ENCODE measurements around the gene CAV2.

The CAV2 gene

GRCh38 chr7:116494472-116494871, 5.1 kb upstream of the CAV2 start:
- Histone ChIP-seq H3F3A (ENCODE audit: insufficient read depth) (no peaks in the 10 kb centered on the region), H3K9ac (ENCODE audit: low read length) (no peak overlapping the region), H4K20me1 (ENCODE audit: low read depth, low read length) (no peaks in the 10 kb centered on the region), H3K9me3 (ENCODE audit: insufficient read depth, low read length) (no peaks in the 10 kb centered on the region), H3K36me3 (ENCODE audit: low read length) (no peaks in the 10 kb centered on the region), H3K27ac (ENCODE audit: low read depth, low read length) (no peak overlapping the region), H3K27me3 (ENCODE audit: low read length) (no peaks in the 10 kb centered on the region; the same call in 1 of the 2 replicates), H2AFZ (ENCODE audit: low read depth, low read length, severe bottlenecking) (no peak overlapping the region), H3K4me2 (ENCODE audit: low read depth, low read length, poor library complexity, severe bottlenecking) (no peak overlapping the region), H3K9me2 (replicated peaks; ENCODE audit: insufficient read depth, low read length) (no peaks in the 10 kb centered on the region), H3K79me2 (ENCODE audit: insufficient read depth, low read length) (no peaks in the 10 kb centered on the region), H3K4me3 (ENCODE audit: insufficient read depth, low read length, poor library complexity, severe bottlenecking) (no peak overlapping the region)
- TF ChIP-seq EZH2phosphoT487 (conservative IDR thresholded peaks at IDR 0.05; ENCODE audit: low read length) (no peak), CTCF (IDR thresholded peaks at IDR 0.05; ENCODE audit: insufficient read depth, low read length, poor library complexity, severe bottlenecking) (no peak)

GRCh38 chr7:116495736-116496135, 3.8 kb upstream of the CAV2 start:
- H4K20me1 ChIP-seq (ENCODE audit: low read depth, low read length), result no peaks in the 10 kb centered on the region
- H3K36me3 ChIP-seq (ENCODE audit: low read length), result no peaks in the 10 kb centered on the region
- H2AFZ ChIP-seq (ENCODE audit: low read depth, low read length, severe bottlenecking), result no peak overlapping the region
- no peaks in the 10 kb centered on the region for H3F3A ChIP-seq (ENCODE audit: insufficient read depth)
- H3K4me2 ChIP-seq (ENCODE audit: low read depth, low read length, poor library complexity, severe bottlenecking), result no peak overlapping the region
- no peak overlapping the region for H3K27ac ChIP-seq (ENCODE audit: low read depth, low read length)
- H3K79me2 ChIP-seq (ENCODE audit: insufficient read depth, low read length), result no peaks in the 10 kb centered on the region
- no peaks in the 10 kb centered on the region for H3K9me2 ChIP-seq (replicated peaks; ENCODE audit: insufficient read depth, low read length)
- H3K9ac ChIP-seq (ENCODE audit: low read length), result no peak overlapping the region
- H3K9me3 ChIP-seq (ENCODE audit: insufficient read depth, low read length), result no peaks in the 10 kb centered on the region
- no peaks in the 10 kb centered on the region; the same call in 1 of the 2 replicates for H3K27me3 ChIP-seq (ENCODE audit: low read length)
- TF ChIP-seq EZH2phosphoT487 (conservative IDR thresholded peaks at IDR 0.05; ENCODE audit: low read length) (no peak), CTCF (IDR thresholded peaks at IDR 0.05; ENCODE audit: insufficient read depth, low read length, poor library complexity, severe bottlenecking) (no peak)
- H3K4me3 ChIP-seq (ENCODE audit: insufficient read depth, low read length, poor library complexity, severe bottlenecking), result no peak overlapping the region

GRCh38 chr7:116496653-116497052, 2.9 kb upstream of the CAV2 start:
- H3K4me3 ChIP-seq (ENCODE audit: insufficient read depth, low read length, poor library complexity, severe bottlenecking), result no peak overlapping the region
- H3K27me3 ChIP-seq (ENCODE audit: low read length), result no peaks in the 10 kb centered on the region; the same call in 1 of the 2 replicates
- H4K20me1 ChIP-seq (ENCODE audit: low read depth, low read length), result no peaks in the 10 kb centered on the region
- no peaks in the 10 kb centered on the region for H3K9me3 ChIP-seq (ENCODE audit: insufficient read depth, low read length)
- H3K79me2 ChIP-seq (ENCODE audit: insufficient read depth, low read length), result no peaks in the 10 kb centered on the region
- no peak overlapping the region for H3K27ac ChIP-seq (ENCODE audit: low read depth, low read length)
- TF ChIP-seq EZH2phosphoT487 (conservative IDR thresholded peaks at IDR 0.05; ENCODE audit: low read length), result no peak
- no peak overlapping the region for H3K4me2 ChIP-seq (ENCODE audit: low read depth, low read length, poor library complexity, severe bottlenecking)
- no peak overlapping the region for H2AFZ ChIP-seq (ENCODE audit: low read depth, low read length, severe bottlenecking)
- no peaks in the 10 kb centered on the region for H3K9me2 ChIP-seq (replicated peaks; ENCODE audit: insufficient read depth, low read length)
- no peaks in the 10 kb centered on the region for H3K36me3 ChIP-seq (ENCODE audit: low read length)
- no peak overlapping the region for H3K9ac ChIP-seq (ENCODE audit: low read length)
- no peaks in the 10 kb centered on the region for H3F3A ChIP-seq (ENCODE audit: insufficient read depth)

GRCh38 chr7:116497708-116498107, 1.8 kb upstream of the CAV2 start:
- H3K79me2 ChIP-seq (ENCODE audit: insufficient read depth, low read length), result no peaks in the 10 kb centered on the region
- no peak overlapping the region for H2AFZ ChIP-seq (ENCODE audit: low read depth, low read length, severe bottlenecking)
- H3K36me3 ChIP-seq (ENCODE audit: low read length), result no peaks in the 10 kb centered on the region
- H3K4me2 ChIP-seq (ENCODE audit: low read depth, low read length, poor library complexity, severe bottlenecking), result no peak overlapping the region
- TF ChIP-seq CTCF (IDR thresholded peaks at IDR 0.05; ENCODE audit: insufficient read depth, low read length, poor library complexity, severe bottlenecking) (no peak), EZH2phosphoT487 (conservative IDR thresholded peaks at IDR 0.05; ENCODE audit: low read length) (no peak)
- no peak overlapping the region for H3K27ac ChIP-seq (ENCODE audit: low read depth, low read length)
- H3F3A ChIP-seq (ENCODE audit: insufficient read depth), result no peaks in the 10 kb centered on the region
- H3K9ac ChIP-seq (ENCODE audit: low read length), result no peak overlapping the region
- no peaks in the 10 kb centered on the region for H4K20me1 ChIP-seq (ENCODE audit: low read depth, low read length)
- H3K27me3 ChIP-seq (ENCODE audit: low read length), result no peaks in the 10 kb centered on the region; the same call in 1 of the 2 replicates
- H3K4me3 ChIP-seq (ENCODE audit: insufficient read depth, low read length, poor library complexity, severe bottlenecking), result no peak overlapping the region
- H3K9me3 ChIP-seq (ENCODE audit: insufficient read depth, low read length), result no peaks in the 10 kb centered on the region
- no peaks in the 10 kb centered on the region for H3K9me2 ChIP-seq (replicated peaks; ENCODE audit: insufficient read depth, low read length)

All from SU-DHL-6 (cell line).